ENCODE data around the gene KRTAP5-10.

The KRTAP5-10 gene

GRCh38 chr11:71565263-71565662 lies at the start of gene KRTAP5-10:
Gene KRTAP5-10 (plus strand): TSS chr11:71565563. CDS start chr11:71565588, 25 bp downstream.
- Histone ChIP-seq H3K79me2 (ENCODE audit: insufficient read depth, low read length) (no peaks in the 10 kb centered on the region), H3K9ac (ENCODE audit: low read length) (no peak within 1 kb of the TSS), H3K9me2 (replicated peaks; ENCODE audit: insufficient read depth, low read length) (no peaks in the 10 kb centered on the region), H3K27me3 (ENCODE audit: low read length) (no peaks in the 10 kb centered on the region), H4K20me1 (ENCODE audit: low read depth, low read length) (no peaks in the 10 kb centered on the region), H3K4me3 (ENCODE audit: insufficient read depth, low read length, poor library complexity, severe bottlenecking) (no peak within 1 kb of the TSS), H3K4me2 (ENCODE audit: low read depth, low read length, poor library complexity, severe bottlenecking) (no peak within 1 kb of the TSS), H3K36me3 (ENCODE audit: low read length) (no peaks in the 10 kb centered on the region), H2AFZ (ENCODE audit: low read depth, low read length, severe bottlenecking) (no peak within 1 kb of the TSS), H3K9me3 (ENCODE audit: insufficient read depth, low read length) (no peaks in the 10 kb centered on the region), H3K27ac (ENCODE audit: low read depth, low read length) (no peak within 1 kb of the TSS), H3F3A (ENCODE audit: insufficient read depth) (no peaks in the 10 kb centered on the region)
- TF ChIP-seq, protein P1, sequence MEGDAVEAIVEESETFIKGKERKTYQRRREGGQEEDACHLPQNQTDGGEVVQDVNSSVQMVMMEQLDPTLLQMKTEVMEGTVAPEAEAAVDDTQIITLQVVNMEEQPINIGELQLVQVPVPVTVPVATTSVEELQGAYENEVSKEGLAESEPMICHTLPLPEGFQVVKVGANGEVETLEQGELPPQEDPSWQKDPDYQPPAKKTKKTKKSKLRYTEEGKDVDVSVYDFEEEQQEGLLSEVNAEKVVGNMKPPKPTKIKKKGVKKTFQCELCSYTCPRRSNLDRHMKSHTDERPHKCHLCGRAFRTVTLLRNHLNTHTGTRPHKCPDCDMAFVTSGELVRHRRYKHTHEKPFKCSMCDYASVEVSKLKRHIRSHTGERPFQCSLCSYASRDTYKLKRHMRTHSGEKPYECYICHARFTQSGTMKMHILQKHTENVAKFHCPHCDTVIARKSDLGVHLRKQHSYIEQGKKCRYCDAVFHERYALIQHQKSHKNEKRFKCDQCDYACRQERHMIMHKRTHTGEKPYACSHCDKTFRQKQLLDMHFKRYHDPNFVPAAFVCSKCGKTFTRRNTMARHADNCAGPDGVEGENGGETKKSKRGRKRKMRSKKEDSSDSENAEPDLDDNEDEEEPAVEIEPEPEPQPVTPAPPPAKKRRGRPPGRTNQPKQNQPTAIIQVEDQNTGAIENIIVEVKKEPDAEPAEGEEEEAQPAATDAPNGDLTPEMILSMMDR (IDR thresholded peaks at IDR 0.05; ENCODE audit: insufficient read depth, low read length, poor library complexity, severe bottlenecking), result no peak
- no peak for TF ChIP-seq EZH2phosphoT487 (conservative IDR thresholded peaks at IDR 0.05; ENCODE audit: low read length)

- Histone ChIP-seq H2AFZ (ENCODE audit: low read depth, low read length, severe bottlenecking) (no peak overlapping the region), H3K9ac (ENCODE audit: low read length) (no peak overlapping the region)
These were observed 46.6 kb upstream of the KRTAP5-10 start for GRCh38 chr11:71518506-71519471.

GRCh38 chr11:71519546-71519945 lies 45.8 kb upstream of the KRTAP5-10 start:
- H3K27me3 ChIP-seq (ENCODE audit: low read length), result no peaks in the 10 kb centered on the region
- H3K4me2 ChIP-seq (ENCODE audit: low read depth, low read length, poor library complexity, severe bottlenecking), result no peak overlapping the region
- H4K20me1 ChIP-seq (ENCODE audit: low read depth, low read length), result no peaks in the 10 kb centered on the region
- H3K4me3 ChIP-seq (ENCODE audit: insufficient read depth, low read length, poor library complexity, severe bottlenecking), result no peak overlapping the region
- H3K9me3 ChIP-seq (ENCODE audit: insufficient read depth, low read length), result no peaks in the 10 kb centered on the region
- H3F3A ChIP-seq (ENCODE audit: insufficient read depth), result no peaks in the 10 kb centered on the region
- H3K9ac ChIP-seq (ENCODE audit: low read length), result no peak overlapping the region
- no peaks in the 10 kb centered on the region for H3K79me2 ChIP-seq (ENCODE audit: insufficient read depth, low read length)
- no peak overlapping the region for H2AFZ ChIP-seq (ENCODE audit: low read depth, low read length, severe bottlenecking)
- no peak for TF ChIP-seq EZH2phosphoT487 (conservative IDR thresholded peaks at IDR 0.05; ENCODE audit: low read length)
- TF ChIP-seq, protein P1 (IDR thresholded peaks at IDR 0.05; ENCODE audit: insufficient read depth, low read length, poor library complexity, severe bottlenecking), result no peak
- H3K9me2 ChIP-seq (replicated peaks; ENCODE audit: insufficient read depth, low read length), result no peaks in the 10 kb centered on the region
- H3K36me3 ChIP-seq (ENCODE audit: low read length), result no peaks in the 10 kb centered on the region
- no peak overlapping the region for H3K27ac ChIP-seq (ENCODE audit: low read depth, low read length)

More at GRCh38 chr11:71518506-71519471, 46.6 kb upstream of the KRTAP5-10 start:
- Histone ChIP-seq H3K79me2 (ENCODE audit: insufficient read depth, low read length) (no peaks in the 10 kb centered on the region), H3K4me3 (ENCODE audit: insufficient read depth, low read length, poor library complexity, severe bottlenecking) (no peak overlapping the region), H3K9me2 (replicated peaks; ENCODE audit: insufficient read depth, low read length) (no peaks in the 10 kb centered on the region), H3K4me2 (ENCODE audit: low read depth, low read length, poor library complexity, severe bottlenecking) (no peak overlapping the region), H3K36me3 (ENCODE audit: low read length) (no peaks in the 10 kb centered on the region), H4K20me1 (ENCODE audit: low read depth, low read length) (no peaks in the 10 kb centered on the region), H3K27me3 (ENCODE audit: low read length) (no peaks in the 10 kb centered on the region), H3K9me3 (ENCODE audit: insufficient read depth, low read length) (no peaks in the 10 kb centered on the region), H3K27ac (ENCODE audit: low read depth, low read length) (no peak overlapping the region), H3F3A (ENCODE audit: insufficient read depth) (no peaks in the 10 kb centered on the region)
- TF ChIP-seq, protein P1 (IDR thresholded peaks at IDR 0.05; ENCODE audit: insufficient read depth, low read length, poor library complexity, severe bottlenecking), result no peak
- TF ChIP-seq EZH2phosphoT487 (conservative IDR thresholded peaks at IDR 0.05; ENCODE audit: low read length), result no peak

Measured in SU-DHL-6 (cell line).